Psoas muscle (tissue), 8 donors: Measurements from ENCODE around the gene MAPK10. TPM values are rescaled to one million over a fixed set of nuclear protein-coding genes. Genes with fewer than 3 reads are reported as not detected.

Experiments used
- ATAC-seq, 4 donors: fragments of 200-7000 bp; cut with Tn5 transposase; one replicate each; pipeline ENCODE4 v1.9.1; 2020; ENCODE audit warnings: moderate library complexity in 3 of 4, mild to moderate bottlenecking in 2 of 4
- DNase-seq, 2 donors: peaks; one replicate each; pipeline ENCODE4 v3.0.0-alpha.2; 2020
- H3K27ac ChIP-seq: fragments of 200-600 bp; one replicate; pipeline ENCODE4 v1.8.0; 2022
- H3K27me3 ChIP-seq, 3 donors: fragments of 200-600 bp in 1 of 3; one replicate each; pipeline versions ENCODE4 v1.6.1 to v1.8.0; 2013 to 2022; ENCODE audit warnings: low read length in 2 of 3, mild to moderate bottlenecking in 2 of 3, moderate library complexity in 1 of 3; ENCODE audit not compliant: insufficient read depth in 3 of 3
- H3K36me3 ChIP-seq, 2 donors: fragments of 200-600 bp in 1 of 2; one replicate each; pipeline versions ENCODE4 v1.6.1 to v1.8.0; 2013 to 2022; ENCODE audit warnings: low read depth in 1 of 2, mild to moderate bottlenecking in 1 of 2, moderate library complexity in 1 of 2; ENCODE audit not compliant: insufficient read depth in 1 of 2
- H3K4me1 ChIP-seq: fragments of 200-600 bp; one replicate; pipeline ENCODE4 v1.8.0; 2022
- H3K4me3 ChIP-seq: fragments of 200-600 bp; one replicate; pipeline ENCODE4 v1.8.0; 2022; ENCODE audit warnings: mild to moderate bottlenecking
- H3K9me3 ChIP-seq: fragments of 200-600 bp; one replicate; pipeline ENCODE4 v1.8.0; 2022
- WGBS, 3 donors: extraction: QIAGEN DNeasy Blood & Tissue Kit; methylation state at CpG; one replicate each; pipeline versions ENCODE4 v1.1.6 to v1.1.7; 2013; 5-methylcytosine and 5-hydroxymethylcytosine counted together
- intact Hi-C, 2 donors: fragments of 100-400 bp; cut with DNase I; formaldehyde crosslinking; loops; one replicate each; pipeline versions ENCODE4 v1.11.0 to v1.14.2; 2022
- polyA plus RNA-seq, 3 donors: library from polyadenylated mRNA; stranded (reverse); fragments of 200-250 nt; gene quantifications; one replicate each; pipeline ENCODE4 v1.2.3, GENCODE V29; 2013
- total RNA-seq, 4 donors: library from RNA; stranded (reverse); fragmentation: NEBNext Ultra II Directional in 2 of 4; extraction: Animal tissue kit (Norgen Biotek cat#: 25700) in 2 of 4; gene quantifications; one replicate each; pipeline versions ENCODE4 v1.2.1 to v1.2.4, GENCODE V29; 2021 to 2023
- TF ChIP-seq, protein P1 (sequence below): fragments of 200-600 bp; IDR thresholded peaks from one replicate; pipeline ENCODE4 v1.8.0; 2022; ENCODE audit warnings: antibody characterized with exemption
- donor health status: healthy with polysubstance abuse.
- donor health status: DM: no; HTN: no; CAD: no; lungs with moderate emphysema.
- donor health status: Bipolar disorder and iron deficiency.
- donor health status: healthy.
- donor health status: DM: yes; HTN: yes; CAD: no.
- donor health status: DM: no; HTN: no; CAD: no.
- donor health status: DM: no; HTN: no; CAD: no.
- donor health status: DM: yes; HTN: yes; CAD: no.

Gene MAPK10
- total and polyA plus RNA-seq, 7 donors, result 0.22 to 7.6 (median 1.3) TPM

DNA sequence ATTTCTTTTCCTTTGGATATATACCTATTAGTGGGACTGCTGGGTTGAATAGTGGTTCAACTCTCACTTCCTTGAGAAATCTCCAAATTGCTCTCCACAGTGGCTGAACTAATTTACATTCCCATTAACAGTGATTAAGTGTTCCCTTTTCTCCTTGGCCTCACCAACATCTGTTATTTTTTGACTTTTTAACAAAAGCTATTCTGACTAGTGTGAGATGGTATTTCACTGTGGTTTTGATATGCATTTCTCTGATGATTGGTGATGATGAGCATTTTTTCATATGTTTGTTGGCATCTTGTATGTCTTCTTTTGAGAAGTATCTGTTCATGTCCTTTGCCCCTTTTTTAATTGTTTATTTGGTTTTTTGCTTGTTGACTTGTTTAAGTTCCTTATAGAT is 413.0 kb downstream of the MAPK10 start:
- H3K4me1 ChIP-seq, result no peaks in the 10 kb centered on the region
- TF ChIP-seq, protein P1, sequence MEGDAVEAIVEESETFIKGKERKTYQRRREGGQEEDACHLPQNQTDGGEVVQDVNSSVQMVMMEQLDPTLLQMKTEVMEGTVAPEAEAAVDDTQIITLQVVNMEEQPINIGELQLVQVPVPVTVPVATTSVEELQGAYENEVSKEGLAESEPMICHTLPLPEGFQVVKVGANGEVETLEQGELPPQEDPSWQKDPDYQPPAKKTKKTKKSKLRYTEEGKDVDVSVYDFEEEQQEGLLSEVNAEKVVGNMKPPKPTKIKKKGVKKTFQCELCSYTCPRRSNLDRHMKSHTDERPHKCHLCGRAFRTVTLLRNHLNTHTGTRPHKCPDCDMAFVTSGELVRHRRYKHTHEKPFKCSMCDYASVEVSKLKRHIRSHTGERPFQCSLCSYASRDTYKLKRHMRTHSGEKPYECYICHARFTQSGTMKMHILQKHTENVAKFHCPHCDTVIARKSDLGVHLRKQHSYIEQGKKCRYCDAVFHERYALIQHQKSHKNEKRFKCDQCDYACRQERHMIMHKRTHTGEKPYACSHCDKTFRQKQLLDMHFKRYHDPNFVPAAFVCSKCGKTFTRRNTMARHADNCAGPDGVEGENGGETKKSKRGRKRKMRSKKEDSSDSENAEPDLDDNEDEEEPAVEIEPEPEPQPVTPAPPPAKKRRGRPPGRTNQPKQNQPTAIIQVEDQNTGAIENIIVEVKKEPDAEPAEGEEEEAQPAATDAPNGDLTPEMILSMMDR, result no peak
- intact Hi-C loops, result no loop called here
- DNase-seq (no peak), ATAC-seq (no peak)
- no peaks in the 10 kb centered on the region for H3K27me3 ChIP-seq
- no peak overlapping the region for H3K4me3 ChIP-seq
- no peak overlapping the region for H3K27ac ChIP-seq
- no peaks in the 10 kb centered on the region for H3K9me3 ChIP-seq
- H3K36me3 ChIP-seq, result no peaks in the 10 kb centered on the region

DNA sequence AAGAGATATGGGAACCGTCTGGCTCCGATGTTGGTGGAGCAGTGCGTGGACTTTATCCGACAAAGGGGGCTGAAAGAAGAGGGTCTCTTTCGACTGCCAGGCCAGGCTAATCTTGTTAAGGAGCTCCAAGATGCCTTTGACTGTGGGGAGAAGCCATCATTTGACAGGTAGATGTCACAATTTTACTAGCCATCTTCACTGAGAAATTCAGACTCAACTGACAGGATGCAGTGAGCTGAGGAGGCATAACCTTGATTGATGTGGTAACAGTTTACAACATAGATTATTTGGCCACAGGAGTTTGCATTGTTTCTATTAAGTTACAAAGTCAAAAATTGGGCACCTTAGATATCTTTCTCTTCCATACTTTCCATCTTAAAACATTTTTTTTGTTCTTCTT is 417.7 kb downstream of the MAPK10 start:
- no peak for DNase-seq
- WGBS, 3 donors, result 86 to 93% (median 89%) methylated on average over 5 of the region's 5 CpGs
- intact Hi-C loops, result no loop called here
- Histone ChIP-seq H3K4me1 (no peaks in the 10 kb centered on the region), H3K27ac (no peak overlapping the region), H3K4me3 (no peak overlapping the region), H3K27me3 (no peaks in the 10 kb centered on the region), H3K9me3 (no peaks in the 10 kb centered on the region), H3K36me3 (no peaks in the 10 kb centered on the region)
- TF ChIP-seq, protein P1, result no peak
- no peak for ATAC-seq

DNA sequence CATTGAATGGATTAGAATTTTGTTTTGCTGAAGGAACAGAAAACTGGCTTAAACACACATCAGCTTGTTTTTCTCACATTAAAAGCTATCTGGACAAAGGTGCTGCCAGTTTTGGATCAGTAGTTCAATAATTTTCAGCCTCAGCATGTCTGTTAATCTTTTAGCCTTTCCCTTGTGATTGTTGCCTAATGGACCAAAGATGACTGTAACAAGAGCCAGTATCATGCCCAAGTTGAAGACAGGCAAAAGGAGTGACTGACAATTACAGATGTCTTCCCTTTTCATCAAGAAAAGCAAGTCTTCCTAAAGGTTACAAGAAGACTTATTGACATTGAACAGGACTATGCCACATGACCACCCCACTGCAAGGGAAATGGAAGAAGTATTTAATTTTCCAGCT is 419.7 kb downstream of the MAPK10 start:
- ATAC-seq, result no peak
- intact Hi-C loops, result no loop called here
- Histone ChIP-seq H3K4me1 (no peaks in the 10 kb centered on the region), H3K27me3 (no peaks in the 10 kb centered on the region), H3K36me3 (no peaks in the 10 kb centered on the region), H3K27ac (no peak overlapping the region), H3K9me3 (no peaks in the 10 kb centered on the region), H3K4me3 (no peak overlapping the region)
- TF ChIP-seq, protein P1, result no peak
- DNase-seq, result no peak

Other genes starting within 250 kb of the MAPK10 start
- gene PTPN13, start 234.3 kb upstream of the MAPK10 start, total RNA-seq, result 1 to 10 TPM in 3 of 4 donors, under 1 TPM in 1; 0.89 to 2.4 (median 1.2) TPM
- under 1 TPM; 0.22 to 0.65 (median 0.36) TPM for gene PTPN13, start 234.3 kb upstream of the MAPK10 start, polyA plus RNA-seq